B cell (primary cell): ENCODE measurements around the gene NRP1. TPM values are rescaled to one million over a fixed set of nuclear protein-coding genes. Genes with fewer than 3 reads are reported as not detected.

Experiments used
- ATAC-seq: fragments of 200-7000 bp; cut with Tn5 transposase; one replicate; pipeline ENCODE4 v1.10.0; 2021; ENCODE audit warnings: low read depth, mild to moderate bottlenecking, moderate number of reproducible peaks, moderate library complexity
- CTCF ChIA-PET: fragments of 350-600 bp; sonication (Branson Sonifier 250); formaldehyde crosslinking; loops from one replicate; lab custom pipeline; 2021; ENCODE audit warnings: antibody characterized with exemption, inconsistent platforms; lab: Charles Lee
- POLR2A ChIA-PET: fragments of 350-600 bp; sonication (Branson Sonifier 250); formaldehyde crosslinking; loops from one replicate; lab custom pipeline; 2021; ENCODE audit warnings: antibody characterized with exemption; lab: Charles Lee
- DNase-seq: peaks from one replicate; pipeline ENCODE4 v3.0.0; 2013
- H2AFZ ChIP-seq: 2 replicates; pipeline ENCODE4 v1.6.1; 2012; ENCODE audit warnings: mild to moderate bottlenecking, low read depth, low read length; ENCODE audit not compliant: insufficient read depth, poor library complexity, severe bottlenecking
- H3K27ac ChIP-seq, 2 donors: 1 replicate in 1 of 2; 2 replicates in 1 of 2; pipeline ENCODE4 v1.5.1; 2012 to 2013; ENCODE audit warnings: low read length in 2 of 2, mild to moderate bottlenecking in 2 of 2, moderate library complexity in 1 of 2
- H3K27me3 ChIP-seq, 4 experiments: fragments of 200-600 bp in 1 of 4; sonication (generic) in 1 of 4; replicated peaks in 1 of 4; 1 replicate in 2 of 4; 2 replicates in 2 of 4; pipeline versions ENCODE4 v1.6.1 to v1.7.0; 2013 to 2016; ENCODE audit warnings: low read length in 3 of 4, mild to moderate bottlenecking in 2 of 4, mixed read lengths in 1 of 4, moderate library complexity in 1 of 4; ENCODE audit not compliant: insufficient read depth in 4 of 4, control insufficient read depth in 3 of 4; ENCODE audit errors: control extremely low read depth in 1 of 4
- H3K36me3 ChIP-seq, 2 experiments: replicated peaks in 1 of 2; 1 replicate in 1 of 2; 2 replicates in 1 of 2; pipeline versions ENCODE4 v1.6.1 to v1.7.1; 2013; ENCODE audit warnings: low read length in 1 of 2; ENCODE audit not compliant: insufficient read depth in 2 of 2, control insufficient read depth in 1 of 2; ENCODE audit errors: control extremely low read depth in 1 of 2, extremely low read depth in 1 of 2
- H3K4me1 ChIP-seq, 2 donors: fragments of 200-600 bp in 1 of 2; sonication (generic) in 1 of 2; 1 replicate in 1 of 2; 2 replicates in 1 of 2; pipeline versions ENCODE4 v1.5.1 to v1.6.1; 2013 to 2017; ENCODE audit warnings: low read length in 2 of 2; ENCODE audit not compliant: control insufficient read depth in 2 of 2, insufficient read depth in 2 of 2
- H3K4me2 ChIP-seq: replicated peaks from 2 replicates; pipeline ENCODE3; 2012; ENCODE audit warnings: mild to moderate bottlenecking, low read depth, low read length; ENCODE audit not compliant: poor library complexity, severe bottlenecking
- H3K4me3 ChIP-seq, 5 experiments: fragments of 200-600 bp in 1 of 5; sonication (generic) in 1 of 5; 1 replicate in 3 of 5; 2 replicates in 2 of 5; pipeline versions ENCODE4 v1.5.1 to v1.7.0; 2011 to 2016; ENCODE audit warnings: low read length in 4 of 5, mild to moderate bottlenecking in 4 of 5, low read depth in 2 of 5, control low read depth in 1 of 5, moderate library complexity in 1 of 5; ENCODE audit not compliant: insufficient read depth in 1 of 5; ENCODE audit errors: control extremely low read depth in 1 of 5, extremely low read depth in 1 of 5
- H3K79me2 ChIP-seq: fragments of 200-600 bp; sonication (generic); one replicate; pipeline ENCODE4 v1.6.0; 2016; ENCODE audit warnings: low read length; ENCODE audit not compliant: control insufficient read depth, insufficient read depth
- H3K9ac ChIP-seq: fragments of 200-600 bp; sonication (generic); 2 replicates; pipeline ENCODE4 v1.6.1; 2017; ENCODE audit warnings: mild to moderate bottlenecking, low read length, moderate library complexity
- H3K9me3 ChIP-seq, 3 donors: one replicate each; pipeline versions ENCODE4 v1.6.1 to v1.7.1; 2013; ENCODE audit warnings: low read length in 2 of 3; ENCODE audit not compliant: control insufficient read depth in 2 of 3, insufficient read depth in 1 of 3; ENCODE audit errors: control extremely low read depth in 1 of 3
- H4K20me1 ChIP-seq: 2 replicates; pipeline ENCODE4 v1.6.0; 2012; ENCODE audit warnings: mild to moderate bottlenecking, low read length; ENCODE audit not compliant: insufficient read depth, control insufficient read depth, poor library complexity, severe bottlenecking
- H3K27ac Mint-ChIP-seq: one replicate; pipeline ENCODE4 v1.8.0; 2021; ENCODE audit warnings: mixed read lengths
- H3K27me3 Mint-ChIP-seq: one replicate; pipeline ENCODE4 v1.8.0; 2021; ENCODE audit warnings: mixed read lengths
- H3K4me1 Mint-ChIP-seq: one replicate; pipeline ENCODE4 v1.8.0; 2021; ENCODE audit warnings: mixed read lengths
- H3K4me3 Mint-ChIP-seq: one replicate; pipeline ENCODE4 v1.8.0; 2021; ENCODE audit warnings: mixed read lengths
- H3K9me3 Mint-ChIP-seq: one replicate; pipeline ENCODE4 v1.8.0; 2022; ENCODE audit warnings: mixed read lengths; ENCODE audit not compliant: insufficient read depth
- CTCF ChIP-seq: fragments of 200-600 bp; IDR thresholded peaks from one replicate; pipeline ENCODE4 v1.8.0; 2022; ENCODE audit warnings: antibody characterized with exemption, mild to moderate bottlenecking
- EZH2 ChIP-seq: IDR thresholded peaks from 2 replicates; pipeline ENCODE4 v1.6.1; 2012; ENCODE audit warnings: borderline replicate concordance, low read depth, mild to moderate bottlenecking, moderate library complexity, low read length; ENCODE audit not compliant: insufficient read depth, poor library complexity, severe bottlenecking
- WGBS: methylation state at CpG from one replicate; pipeline ENCODE4 v1.1.5; 2013; ENCODE audit warnings: missing lambda C conversion rate; ENCODE audit not compliant: insufficient coverage; 5-methylcytosine and 5-hydroxymethylcytosine counted together
- intact Hi-C: fragments of 100-400 bp; cut with micrococcal nuclease; formaldehyde crosslinking; loops from one replicate; pipeline ENCODE4 v1.10.0; 2022
- polyA plus RNA-seq: library from polyadenylated mRNA; depleted of rRNA; stranded (reverse); fragments of >200 nt; gene quantifications from 2 replicates; pipeline ENCODE4 v1.2.3, GENCODE V29; 2012
- total RNA-seq, 2 donors: library from RNA; stranded (reverse); fragments of 120-200 nt in 1 of 2; gene quantifications; 1 replicate in 1 of 2; 2 replicates in 1 of 2; pipeline versions ENCODE4 v1.2.3 to v1.2.4, GENCODE V29; 2013 to 2022

NRP1 gene
- total and polyA plus RNA-seq, 2 donors (not counting 1 experiment from before 2014, with no cell fraction given) = 0.34 TPM; not detected in 1

GRCh38 chr10:33201971-33202370, 132.5 kb downstream of the NRP1 start:
- H3K4me3 Mint-ChIP-seq = no peak overlapping the region
- Histone ChIP-seq H3K4me2 (no peak overlapping the region), H3K27ac (no peak overlapping the region), H4K20me1 (no peaks in the 10 kb centered on the region), H3K4me3 (no peak overlapping the region), H3K36me3 (no peaks in the 10 kb centered on the region), H3K4me1 (no peaks in the 10 kb centered on the region), H2AFZ (no peak overlapping the region), H3K9me3 (no peaks in the 10 kb centered on the region), H3K79me2 (no peaks in the 10 kb centered on the region), H3K27me3 (peaks cover 0 to 4% (median 0%) of the 10 kb centered on the region in 4 experiments), H3K9ac (no peak overlapping the region)
- POLR2A ChIA-PET = no interaction called here
- no peak for TF ChIP-seq EZH2
- no peak for TF ChIP-seq CTCF
- WGBS = 70% methylated on average over 4 of the region's 5 CpGs
- DNase-seq = no peak
- H3K9me3 Mint-ChIP-seq = no peaks in the 10 kb centered on the region
- CTCF ChIA-PET = interaction anchor here (0.8 to 1.3 kb wide), 2 partner anchors 8 to 9 kb away, joined by 3 to 8 read pairs; no protein-coding TSS in a partner anchor
- no peak for ATAC-seq
- intact Hi-C loops = no loop called here
- no peak overlapping the region for H3K27ac Mint-ChIP-seq
- H3K4me1 Mint-ChIP-seq = no peaks in the 10 kb centered on the region
- H3K27me3 Mint-ChIP-seq = peaks cover 15% of the 10 kb centered on the region

DNA sequence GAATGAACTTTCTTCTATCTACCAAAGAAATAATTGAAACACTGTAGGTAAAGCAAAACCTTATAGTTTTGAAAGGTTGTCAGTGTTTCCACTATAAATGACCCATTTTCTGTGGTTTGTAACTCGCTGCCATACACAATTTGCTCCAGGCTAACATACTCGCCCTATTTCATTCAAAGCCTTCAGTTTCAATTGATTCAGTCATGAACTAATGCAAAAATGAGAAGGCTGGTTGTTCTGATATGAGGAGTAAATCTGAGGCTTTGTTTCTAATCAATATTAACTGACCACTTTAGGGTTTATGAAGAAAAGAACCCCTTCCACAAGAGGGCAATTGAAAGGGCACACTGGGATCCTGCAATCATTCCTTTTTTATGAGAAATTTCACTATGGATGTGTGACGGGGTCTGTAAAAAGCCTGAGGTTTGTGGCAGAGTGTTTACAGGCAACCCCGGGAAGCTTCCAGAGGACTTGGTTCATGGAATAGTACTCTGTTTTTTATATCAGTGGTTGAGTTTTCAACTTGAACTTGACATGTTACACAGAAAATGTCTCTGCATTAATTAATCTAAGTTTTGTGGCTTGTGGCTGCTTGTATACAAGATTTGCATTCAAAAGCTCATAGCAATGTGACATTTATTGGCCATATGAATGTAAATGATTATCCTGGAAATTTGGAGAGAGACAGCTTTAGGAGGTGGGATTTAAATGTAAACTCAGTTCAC, 133.2 kb downstream of the NRP1 start:
- Histone ChIP-seq H3K27ac (no peak overlapping the region), H3K9ac (no peak overlapping the region), H3K4me3 (no peak overlapping the region), H3K4me2 (no peak overlapping the region), H3K9me3 (no peaks in the 10 kb centered on the region), H3K27me3 (peaks cover 0 to 7% (median 0%) of the 10 kb centered on the region in 4 experiments), H3K36me3 (no peaks in the 10 kb centered on the region), H4K20me1 (no peaks in the 10 kb centered on the region), H3K79me2 (no peaks in the 10 kb centered on the region), H3K4me1 (no peaks in the 10 kb centered on the region), H2AFZ (no peak overlapping the region)
- no peaks in the 10 kb centered on the region for H3K4me1 Mint-ChIP-seq
- no peaks in the 10 kb centered on the region for H3K9me3 Mint-ChIP-seq
- no peak for DNase-seq
- intact Hi-C loops = no loop called here
- no peak overlapping the region for H3K27ac Mint-ChIP-seq
- H3K27me3 Mint-ChIP-seq = peaks cover 19% of the 10 kb centered on the region
- 92% methylated on average over 2 of the region's 4 CpGs for WGBS
- no peak for ATAC-seq
- ChIA-PET CTCF (interaction anchor here (0.8 kb wide), 1 partner anchor 7 kb away, joined by 3 read pairs; no protein-coding TSS in a partner anchor), POLR2A (no interaction called here)
- no peak for TF ChIP-seq EZH2
- H3K4me3 Mint-ChIP-seq = no peak overlapping the region
